H1 (cell line): ENCODE data around the gene CEP85. TPM values are rescaled to one million over a fixed set of nuclear protein-coding genes. Genes with fewer than 3 reads are reported as not detected.

ENCODE experiments used
- CTCF ChIA-PET: fragments of 300-600 bp; sonication (Branson Sonifier 250); formaldehyde crosslinking; loops from one replicate; lab custom pipeline; 2021; ENCODE audit not compliant: partially characterized antibody; lab: Charles Lee
- POLR2A ChIA-PET: fragments of 300-600 bp; sonication (Branson Sonifier 250); formaldehyde crosslinking; loops from one replicate; lab custom pipeline; 2021; ENCODE audit warnings: inconsistent platforms; ENCODE audit not compliant: partially characterized antibody; lab: Charles Lee
- DNase-seq, 2 experiments: peaks; one replicate each; pipeline versions ENCODE4 v3.0.0 to v3.0.0-alpha.2; 2010 to 2022; ENCODE audit warnings: low spot score in 2 of 2, low read depth in 1 of 2, mixed read lengths in 1 of 2
- FAIRE-seq: peaks from 2 replicates; lab custom pipeline; 2011; peaks lifted over from hg19 to GRCh38; lab: Jason Lieb, UNC
- H2AFZ ChIP-seq: 2 replicates; pipeline ENCODE4 v1.8.1; 2012; ENCODE audit warnings: low read length, inconsistent platforms
- H2AK5ac ChIP-seq: 2 replicates; pipeline ENCODE4 v1.6.1; 2013; ENCODE audit warnings: low read depth, low read length
- H2BK120ac ChIP-seq: replicated peaks from 2 replicates; pipeline ENCODE3; 2013; ENCODE audit warnings: low read depth, low read length, inconsistent platforms
- H2BK12ac ChIP-seq: 2 replicates; pipeline ENCODE4 v1.6.1; 2013; ENCODE audit warnings: low read depth, low read length
- H2BK15ac ChIP-seq: 2 replicates; pipeline ENCODE4 v1.6.1; 2013; ENCODE audit warnings: low read length
- H2BK20ac ChIP-seq: 2 replicates; pipeline ENCODE4 v1.6.1; 2013; ENCODE audit warnings: low read length
- H2BK5ac ChIP-seq: 2 replicates; pipeline ENCODE4 v1.6.1; 2013; ENCODE audit warnings: low read depth, low read length
- H3K14ac ChIP-seq: 2 replicates; pipeline ENCODE4 v1.6.1; 2013; ENCODE audit warnings: inconsistent platforms; ENCODE audit not compliant: insufficient read length
- H3K18ac ChIP-seq: 2 replicates; pipeline ENCODE4 v1.6.1; 2013; ENCODE audit warnings: low read length; ENCODE audit errors: extremely low read depth
- H3K23ac ChIP-seq: 2 replicates; pipeline ENCODE4 v1.6.1; 2013; ENCODE audit warnings: inconsistent platforms; ENCODE audit not compliant: insufficient read length
- H3K23me2 ChIP-seq: 2 replicates; pipeline ENCODE4 v1.6.1; 2013; ENCODE audit warnings: low read depth, low read length
- H3K27ac ChIP-seq: 2 replicates; pipeline ENCODE4 v1.6.1; 2011; ENCODE audit warnings: low read depth, low read length, inconsistent platforms
- H3K27me3 ChIP-seq, 4 experiments: replicated peaks in 1 of 4; 1 replicate in 1 of 4; 2 replicates in 3 of 4; pipeline versions ENCODE4 v1.6.1 to v1.8.1; 2011 to 2013; ENCODE audit warnings: low read length in 3 of 4, mild to moderate bottlenecking in 3 of 4, inconsistent platforms in 2 of 4, mixed read lengths in 2 of 4, moderate library complexity in 1 of 4; ENCODE audit not compliant: control insufficient read depth in 3 of 4, insufficient read depth in 3 of 4; ENCODE audit errors: extremely low read depth in 1 of 4
- H3K36me3 ChIP-seq, 4 experiments: 2 replicates each; pipeline versions ENCODE4 v1.6.1 to v1.8.1; 2011 to 2013; ENCODE audit warnings: mild to moderate bottlenecking in 4 of 4, low read length in 3 of 4, moderate library complexity in 2 of 4, control low read depth in 1 of 4, inconsistent platforms in 1 of 4; ENCODE audit not compliant: insufficient read depth in 4 of 4, control insufficient read depth in 2 of 4
- H3K4ac ChIP-seq: replicated peaks from 2 replicates; pipeline ENCODE3; 2013; ENCODE audit warnings: low read length, low read depth, mixed read lengths, inconsistent platforms; ENCODE audit not compliant: insufficient read length
- H3K4me1 ChIP-seq, 4 experiments: replicated peaks in 1 of 4; 1 replicate in 1 of 4; 2 replicates in 3 of 4; pipeline versions ENCODE4 v1.6.1 to v1.8.1; 2011 to 2013; ENCODE audit warnings: low read length in 3 of 4, inconsistent platforms in 2 of 4, mixed read lengths in 1 of 4; ENCODE audit not compliant: insufficient read depth in 4 of 4, control insufficient read depth in 3 of 4
- H3K4me2 ChIP-seq, 2 experiments: 2 replicates each; pipeline versions ENCODE4 v1.6.1 to v1.8.1; 2011 to 2013; ENCODE audit warnings: low read depth in 2 of 2, low read length in 2 of 2, control low read depth in 1 of 2, inconsistent platforms in 1 of 2, mild to moderate bottlenecking in 1 of 2; ENCODE audit not compliant: insufficient read depth in 1 of 2
- H3K4me3 ChIP-seq, 4 experiments: fragments of 200-600, 300-600 bp in 1 of 4; sonication (generic), shearing (Covaris generic), sonication (Bioruptor Twin) in 1 of 4; 2 replicates each; pipeline versions ENCODE4 v1.5.1 to v1.8.1; 2011 to 2016; ENCODE audit warnings: low read length in 4 of 4, low read depth in 3 of 4, control low read depth in 2 of 4, inconsistent platforms in 2 of 4, mild to moderate bottlenecking in 2 of 4, mixed read lengths in 1 of 4, moderate library complexity in 1 of 4; ENCODE audit not compliant: insufficient read depth in 2 of 4; ENCODE audit errors: extremely low read depth in 1 of 4
- H3K56ac ChIP-seq: replicated peaks from 2 replicates; pipeline ENCODE3; 2013; ENCODE audit warnings: low read depth, mild to moderate bottlenecking, mixed read lengths, low read length, inconsistent platforms; ENCODE audit not compliant: insufficient read length
- H3K79me1 ChIP-seq: 2 replicates; pipeline ENCODE4 v1.6.1; 2013; ENCODE audit warnings: low read depth, low read length, control low read depth
- H3K79me2 ChIP-seq, 2 experiments: 2 replicates each; pipeline versions ENCODE4 v1.6.1 to v1.8.1; 2012 to 2013; ENCODE audit warnings: low read length in 2 of 2, mild to moderate bottlenecking in 2 of 2, inconsistent platforms in 1 of 2; ENCODE audit not compliant: insufficient read depth in 2 of 2, control insufficient read depth in 1 of 2
- H3K9ac ChIP-seq, 4 experiments: replicated peaks in 1 of 4; 1 replicate in 1 of 4; 2 replicates in 3 of 4; pipeline versions ENCODE4 v1.6.1 to v1.8.1; 2011 to 2013; ENCODE audit warnings: low read depth in 3 of 4, low read length in 3 of 4, control low read depth in 2 of 4, mild to moderate bottlenecking in 2 of 4, moderate library complexity in 2 of 4, inconsistent platforms in 1 of 4; ENCODE audit errors: extremely low read depth in 1 of 4
- H3K9me3 ChIP-seq, 2 experiments: 2 replicates each; pipeline versions ENCODE4 v1.6.1 to v1.8.1; 2012 to 2013; ENCODE audit warnings: mild to moderate bottlenecking in 2 of 2, moderate library complexity in 2 of 2, control low read depth in 1 of 2, inconsistent platforms in 1 of 2, low read depth in 1 of 2, low read length in 1 of 2, mixed read lengths in 1 of 2; ENCODE audit not compliant: insufficient read depth in 2 of 2
- H4K20me1 ChIP-seq, 2 experiments: replicated peaks in 1 of 2; 2 replicates each; pipeline versions ENCODE3 to v1.8.1; 2011 to 2013; ENCODE audit warnings: inconsistent platforms in 2 of 2, low read length in 2 of 2, mild to moderate bottlenecking in 1 of 2; ENCODE audit not compliant: insufficient read depth in 2 of 2, control insufficient read depth in 1 of 2
- H4K5ac ChIP-seq: 2 replicates; pipeline ENCODE4 v1.6.1; 2013; ENCODE audit warnings: low read length, low read depth, mixed read lengths, inconsistent platforms; ENCODE audit not compliant: insufficient read length
- H4K8ac ChIP-seq: 2 replicates; pipeline ENCODE4 v1.8.0; 2013; ENCODE audit warnings: mild to moderate bottlenecking, moderate library complexity, low read length, inconsistent platforms; ENCODE audit not compliant: insufficient read depth; ENCODE audit errors: extremely low read depth
- H4K91ac ChIP-seq: replicated peaks from 2 replicates; pipeline ENCODE3; 2013; ENCODE audit warnings: low read length, mixed read lengths, inconsistent platforms; ENCODE audit not compliant: insufficient read length
- BCL11A ChIP-seq, 2 experiments: IDR thresholded peaks; one replicate each; pipeline ENCODE4 v1.6.1; 2011; ENCODE audit warnings: low read depth in 2 of 2, low read length in 2 of 2, mild to moderate bottlenecking in 2 of 2
- GTF2F1 ChIP-seq: IDR thresholded peaks from 2 replicates; pipeline ENCODE4 v1.6.1; 2012; ENCODE audit warnings: low read depth, low read length, improper control_type of control experiment, borderline replicate concordance
- NRF1 ChIP-seq: IDR thresholded peaks from 2 replicates; pipeline ENCODE4 v1.6.1; 2011; ENCODE audit warnings: mild to moderate bottlenecking, low read depth, low read length, improper control_type of control experiment
- RAD21 ChIP-seq, 2 experiments: IDR thresholded peaks in 1 of 2; conservative IDR thresholded peaks in 1 of 2; 2 replicates each; pipeline ENCODE4 v1.6.1; 2011; ENCODE audit warnings: low read depth in 2 of 2, low read length in 2 of 2, improper control_type of control experiment in 1 of 2, inconsistent platforms in 1 of 2, mild to moderate bottlenecking in 1 of 2, moderate library complexity in 1 of 2
- TAF1 ChIP-seq: IDR thresholded peaks from 2 replicates; pipeline ENCODE4 v1.6.1; 2011; ENCODE audit warnings: mild to moderate bottlenecking, low read depth, low read length
- WGBS, 2 experiments: shearing (Covaris generic) in 1 of 2; methylation state at CpG; one replicate each; pipeline versions ENCODE4 v1.1.6 to v1.1.7; 2013 to 2015; ENCODE audit warnings: low lambda C conversion rate in 2 of 2, mixed read lengths in 2 of 2, inconsistent platforms in 1 of 2, low coverage in 1 of 2, missing lambda C conversion rate in 1 of 2; ENCODE audit not compliant: insufficient replicate concordance in 2 of 2, insufficient coverage in 1 of 2, insufficient read length in 1 of 2; ENCODE audit errors: extremely low coverage in 1 of 2, missing lambda C conversion rate in 1 of 2; 5-methylcytosine and 5-hydroxymethylcytosine counted together
- polyA plus RNA-seq, 7 experiments: library from polyadenylated mRNA; depleted of rRNA in 3 of 7; stranded (reverse) in 5 of 7; unstranded in 2 of 7; fragments of >200 nt in 5 of 7; fragments of 200-250 nt in 2 of 7; gene quantifications; 1 replicate in 5 of 7; 2 replicates in 1 of 7; 4 replicates in 1 of 7; pipeline versions ENCODE4 v1.2.1 to v1.2.3, GENCODE V29; 2011 to 2013; ENCODE audit warnings: missing spikeins in 2 of 7, mixed read lengths in 2 of 7
- total RNA-seq: library from RNA; stranded (reverse); fragmentation: NEBNext Ultra II Directional; extraction: Animal tissue kit (Norgen Biotek cat#: 25700); gene quantifications from 2 replicates; pipeline ENCODE4 v1.2.1, GENCODE V29; 2021
- TF ChIP-seq, protein P1 (sequence below): IDR thresholded peaks from 2 replicates; pipeline ENCODE4 v1.6.1; 2011; ENCODE audit warnings: low read depth, mild to moderate bottlenecking, low read length; ENCODE audit not compliant: insufficient read depth
- TF ChIP-seq, protein P2 (sequence below): IDR thresholded peaks from 2 replicates; pipeline ENCODE4 v1.6.1; 2012; ENCODE audit warnings: inconsistent platforms

Gene CEP85
- total and polyA plus RNA-seq, 2 of the 8 experiments (the other 6 are each of a cell fraction or from before 2014, with no cell fraction given), result 40.4 to 43.7 TPM

DNA sequence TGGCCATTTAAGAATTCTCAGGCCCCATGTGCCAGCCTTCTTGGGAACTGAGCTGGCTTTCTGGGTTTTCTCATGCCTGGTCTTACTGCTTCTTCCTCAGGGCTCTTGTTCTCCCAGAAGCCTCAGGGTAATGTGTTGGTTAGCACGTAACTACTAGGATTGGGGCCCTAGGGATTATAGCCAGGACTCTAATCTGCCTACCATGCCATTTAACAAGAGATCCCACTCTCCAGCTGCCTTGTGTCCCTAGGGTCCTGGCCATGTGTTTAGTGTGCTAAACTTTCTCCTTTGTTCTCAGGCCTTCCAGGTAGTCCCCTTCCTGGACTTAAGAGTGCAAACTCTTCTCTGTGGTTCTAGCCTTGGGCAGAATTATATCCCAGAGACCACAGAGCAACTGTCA is 43.7 kb downstream of the CEP85 start:
- Histone ChIP-seq H3K9ac (no peak overlapping the region), H2BK5ac (no peak overlapping the region), H3K36me3 (peaks cover 25 to 36% (median 35%) of the 10 kb centered on the region in 4 experiments), H3K27ac (no peak overlapping the region), H3K4ac (no peak overlapping the region), H3K4me3 (no peak overlapping the region), H3K23me2 (peaks cover 9% of the 10 kb centered on the region; the same call in 1 of the 2 replicates), H4K91ac (no peak overlapping the region), H3K9me3 (no peaks in the 10 kb centered on the region), H3K14ac (no peak overlapping the region), H4K20me1 (peaks cover 6 to 16% of the 10 kb centered on the region in 2 experiments), H2BK12ac (no peak overlapping the region), H2AK5ac (no peak overlapping the region), H4K8ac (no peak overlapping the region), H2BK20ac (no peak overlapping the region), H3K79me2 (peaks cover 0 to 5% of the 10 kb centered on the region in 2 experiments; a peak in 1 of 4 replicates), H3K79me1 (no peaks in the 10 kb centered on the region), H3K4me2 (no peak overlapping the region), H2BK15ac (no peak overlapping the region), H2BK120ac (no peak overlapping the region), H3K27me3 (no peaks in the 10 kb centered on the region), H3K4me1 (peaks cover 10 to 32% (median 20%) of the 10 kb centered on the region in 4 experiments), H3K23ac (no peak overlapping the region), H3K18ac (no peak overlapping the region), H4K5ac (no peak overlapping the region), H3K56ac (no peak overlapping the region), H2AFZ (no peak overlapping the region)
- CTCF ChIA-PET, result interaction anchor here (0.7 to 39.7 kb wide), 10 partner anchors 7 to 117 kb away, joined by 3 to 1530 read pairs (median 6); partner anchors contain the start of genes CATSPER4, CD52 and UBXN11
- POLR2A ChIA-PET, result interaction anchor here (0.8 kb wide), 1 partner anchor 12 kb away, joined by 3 read pairs; no protein-coding TSS in a partner anchor
- no peak for DNase-seq
- WGBS, 2 experiments, result 82% methylated on average over 1 of the region's 1 CpG; no CpG with 5 or more reads in 1 of the 2 experiments
- no peak for FAIRE-seq
- TF ChIP-seq, protein P1, sequence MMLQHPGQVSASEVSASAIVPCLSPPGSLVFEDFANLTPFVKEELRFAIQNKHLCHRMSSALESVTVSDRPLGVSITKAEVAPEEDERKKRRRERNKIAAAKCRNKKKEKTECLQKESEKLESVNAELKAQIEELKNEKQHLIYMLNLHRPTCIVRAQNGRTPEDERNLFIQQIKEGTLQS, result no peak
- TF ChIP-seq, protein P2, sequence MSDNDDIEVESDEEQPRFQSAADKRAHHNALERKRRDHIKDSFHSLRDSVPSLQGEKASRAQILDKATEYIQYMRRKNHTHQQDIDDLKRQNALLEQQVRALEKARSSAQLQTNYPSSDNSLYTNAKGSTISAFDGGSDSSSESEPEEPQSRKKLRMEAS, result no peak
- TF ChIP-seq NRF1, result no peak
- TF ChIP-seq GTF2F1, result no peak
- no peak for TF ChIP-seq TAF1
- TF ChIP-seq BCL11A (IDR thresholded peaks at IDR 0.05; ENCODE audit: low read depth in 2 of 2, low read length in 2 of 2), result no peak
- no peak for TF ChIP-seq RAD21 (IDR thresholded peaks at IDR 0.05 in 1 of 2, conservative IDR thresholded peaks at IDR 0.05 in 1 of 2; ENCODE audit: low read depth in 2 of 2, low read length in 2 of 2)
